Measurements from ENCODE around the gene NLGN1.
A peak's percentile ranks its signal among the peaks of the same experiment; 100 is the strongest.

Gene NLGN1

DNA sequence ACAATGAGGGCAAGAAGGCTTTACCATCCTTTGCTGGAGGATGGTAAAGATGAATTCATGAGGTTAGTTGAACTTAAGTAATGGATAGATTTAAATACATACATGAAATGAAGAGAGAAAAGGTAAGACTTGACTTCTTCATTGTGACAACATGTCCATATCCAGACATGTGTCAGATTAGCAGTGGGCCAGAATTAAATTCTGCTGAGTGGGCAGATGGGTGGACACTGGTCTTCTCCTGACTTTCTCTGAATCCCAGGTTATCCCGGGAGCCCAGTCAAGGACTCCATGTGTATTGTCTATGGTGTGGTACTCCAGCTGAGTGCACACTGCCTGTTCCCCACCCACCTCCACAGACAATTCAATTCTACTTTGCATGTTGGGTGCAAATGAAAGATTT, 603.1 kb downstream of the NLGN1 start:
- TF ChIP-seq, protein P1, sequence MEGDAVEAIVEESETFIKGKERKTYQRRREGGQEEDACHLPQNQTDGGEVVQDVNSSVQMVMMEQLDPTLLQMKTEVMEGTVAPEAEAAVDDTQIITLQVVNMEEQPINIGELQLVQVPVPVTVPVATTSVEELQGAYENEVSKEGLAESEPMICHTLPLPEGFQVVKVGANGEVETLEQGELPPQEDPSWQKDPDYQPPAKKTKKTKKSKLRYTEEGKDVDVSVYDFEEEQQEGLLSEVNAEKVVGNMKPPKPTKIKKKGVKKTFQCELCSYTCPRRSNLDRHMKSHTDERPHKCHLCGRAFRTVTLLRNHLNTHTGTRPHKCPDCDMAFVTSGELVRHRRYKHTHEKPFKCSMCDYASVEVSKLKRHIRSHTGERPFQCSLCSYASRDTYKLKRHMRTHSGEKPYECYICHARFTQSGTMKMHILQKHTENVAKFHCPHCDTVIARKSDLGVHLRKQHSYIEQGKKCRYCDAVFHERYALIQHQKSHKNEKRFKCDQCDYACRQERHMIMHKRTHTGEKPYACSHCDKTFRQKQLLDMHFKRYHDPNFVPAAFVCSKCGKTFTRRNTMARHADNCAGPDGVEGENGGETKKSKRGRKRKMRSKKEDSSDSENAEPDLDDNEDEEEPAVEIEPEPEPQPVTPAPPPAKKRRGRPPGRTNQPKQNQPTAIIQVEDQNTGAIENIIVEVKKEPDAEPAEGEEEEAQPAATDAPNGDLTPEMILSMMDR (IDR thresholded peaks at IDR 0.05; ENCODE audit: poor library complexity, severe bottlenecking): no peak
- peaks cover 3% of the 10 kb centered on the region for H3K27me3 ChIP-seq (ENCODE audit: insufficient read depth, poor library complexity, severe bottlenecking)
- H3K27ac ChIP-seq (ENCODE audit: poor library complexity, severe bottlenecking): no peak overlapping the region
- ATAC-seq (ENCODE audit: low read depth) (no peak), DNase-seq (ENCODE audit: low spot score) (no peak)
- no peaks in the 10 kb centered on the region for H3K4me1 ChIP-seq (ENCODE audit: insufficient read depth, poor library complexity, severe bottlenecking)
- no peaks in the 10 kb centered on the region for H3K36me3 ChIP-seq (ENCODE audit: low read depth)
- H3K4me3 ChIP-seq (ENCODE audit: severe bottlenecking): no peak overlapping the region
- no peaks in the 10 kb centered on the region for H3K9me3 ChIP-seq (ENCODE audit: severe bottlenecking)

DNA sequence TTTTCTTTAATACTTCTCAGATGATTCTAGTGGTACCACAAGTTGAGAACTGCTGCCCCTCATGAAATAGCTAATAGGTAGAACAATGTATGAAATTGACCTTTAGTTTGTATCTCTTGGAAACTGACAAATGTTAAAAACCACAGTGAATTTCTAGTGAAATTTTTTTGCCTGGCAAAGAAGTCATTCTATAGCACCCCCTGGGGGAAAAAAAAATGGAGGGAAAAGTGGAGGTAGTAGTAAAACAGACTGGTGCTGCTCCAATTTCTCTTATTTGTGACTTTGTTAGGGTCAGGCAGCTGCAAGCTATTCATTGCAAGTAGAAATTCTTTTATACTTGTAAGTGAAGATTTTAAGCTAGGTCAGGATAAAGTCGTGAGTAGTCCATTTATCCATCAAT, 605.0 kb downstream of the NLGN1 start:
- Histone ChIP-seq H3K4me3 (ENCODE audit: severe bottlenecking) (no peak overlapping the region), H3K36me3 (ENCODE audit: low read depth) (no peaks in the 10 kb centered on the region), H3K9me3 (ENCODE audit: severe bottlenecking) (no peaks in the 10 kb centered on the region), H3K27me3 (ENCODE audit: insufficient read depth, poor library complexity, severe bottlenecking) (peaks cover 3% of the 10 kb centered on the region), H3K27ac (ENCODE audit: poor library complexity, severe bottlenecking) (no peak overlapping the region), H3K4me1 (ENCODE audit: insufficient read depth, poor library complexity, severe bottlenecking) (no peaks in the 10 kb centered on the region)
- ATAC-seq (ENCODE audit: low read depth) (no peak), DNase-seq (ENCODE audit: low spot score) (no peak)
- TF ChIP-seq, protein P1 (IDR thresholded peaks at IDR 0.05; ENCODE audit: poor library complexity, severe bottlenecking): peak; percentile 29

DNA sequence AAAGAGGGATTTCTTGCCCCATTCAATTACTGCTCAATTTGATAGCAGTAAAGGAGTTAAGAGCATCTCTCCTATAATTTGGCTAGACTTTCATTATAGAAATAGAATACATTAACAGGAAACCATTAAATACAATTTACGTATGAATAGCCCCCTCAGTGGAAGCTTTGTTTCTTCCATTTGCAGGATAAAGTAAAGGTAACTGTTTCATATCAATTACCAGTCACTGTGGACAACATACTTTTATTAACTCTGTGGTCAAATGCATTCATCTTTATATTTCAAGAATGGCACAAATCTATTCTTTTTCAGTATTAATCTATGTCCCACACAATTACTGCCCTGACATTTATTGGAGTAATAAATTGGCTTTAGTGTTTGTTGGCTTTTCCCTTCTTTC, 613.4 kb downstream of the NLGN1 start:
- DNase-seq (ENCODE audit: low spot score) (no peak), ATAC-seq (ENCODE audit: low read depth) (no peak)
- no peaks in the 10 kb centered on the region for H3K27me3 ChIP-seq (ENCODE audit: insufficient read depth, poor library complexity, severe bottlenecking)
- no peak overlapping the region for H3K27ac ChIP-seq (ENCODE audit: poor library complexity, severe bottlenecking)
- H3K4me3 ChIP-seq (ENCODE audit: severe bottlenecking): no peak overlapping the region
- H3K9me3 ChIP-seq (ENCODE audit: severe bottlenecking): no peaks in the 10 kb centered on the region
- H3K4me1 ChIP-seq (ENCODE audit: insufficient read depth, poor library complexity, severe bottlenecking): no peaks in the 10 kb centered on the region
- TF ChIP-seq, protein P1 (IDR thresholded peaks at IDR 0.05; ENCODE audit: poor library complexity, severe bottlenecking): no peak
- H3K36me3 ChIP-seq (ENCODE audit: low read depth): no peaks in the 10 kb centered on the region

DNA sequence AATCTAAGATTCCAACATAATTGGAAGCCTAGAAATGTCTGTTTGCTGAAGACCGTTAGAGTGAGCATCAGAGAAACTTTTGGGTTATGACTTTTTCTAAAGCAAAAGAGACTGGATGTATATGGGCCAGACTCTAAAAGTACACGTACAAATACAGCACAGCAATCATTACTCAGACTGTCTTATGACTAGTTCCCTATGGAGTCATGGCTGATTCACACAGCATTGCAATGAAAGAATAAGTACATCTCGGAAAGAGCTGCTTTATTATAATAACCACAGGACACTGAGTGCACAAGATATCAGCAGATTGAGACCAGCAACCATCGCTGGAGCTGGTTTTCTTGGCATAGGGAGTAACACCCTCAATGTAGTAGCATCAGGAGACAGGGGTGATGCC, 618.6 kb downstream of the NLGN1 start:
- Histone ChIP-seq H3K4me1 (ENCODE audit: insufficient read depth, poor library complexity, severe bottlenecking) (no peaks in the 10 kb centered on the region), H3K4me3 (ENCODE audit: severe bottlenecking) (no peak overlapping the region), H3K27ac (ENCODE audit: poor library complexity, severe bottlenecking) (no peak overlapping the region), H3K9me3 (ENCODE audit: severe bottlenecking) (no peaks in the 10 kb centered on the region), H3K27me3 (ENCODE audit: insufficient read depth, poor library complexity, severe bottlenecking) (no peaks in the 10 kb centered on the region), H3K36me3 (ENCODE audit: low read depth) (no peaks in the 10 kb centered on the region)
- TF ChIP-seq, protein P1 (IDR thresholded peaks at IDR 0.05; ENCODE audit: poor library complexity, severe bottlenecking): no peak
- ATAC-seq (ENCODE audit: low read depth) (peak; percentile 81), DNase-seq (ENCODE audit: low spot score) (no peak)

DNA sequence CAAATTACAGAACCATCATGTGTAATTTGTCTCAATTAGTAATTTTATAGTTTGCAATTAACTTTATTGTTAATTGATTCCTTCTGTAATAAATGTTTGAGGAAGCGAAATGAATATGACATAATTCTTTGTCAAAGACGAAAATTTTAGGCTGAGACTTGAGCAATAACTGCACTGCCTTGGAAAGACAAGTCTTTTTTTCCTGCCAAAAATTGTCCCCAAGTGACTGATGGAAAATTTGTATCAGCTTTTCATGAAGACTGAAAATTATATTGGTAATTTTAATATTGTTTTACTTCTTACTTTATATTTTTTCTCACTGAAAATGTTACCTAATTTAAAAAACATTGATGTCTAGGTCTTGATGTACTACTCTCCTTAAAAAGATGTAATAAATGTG, 622.6 kb downstream of the NLGN1 start:
- ATAC-seq (ENCODE audit: low read depth) (no peak), DNase-seq (ENCODE audit: low spot score) (no peak)
- H3K4me3 ChIP-seq (ENCODE audit: severe bottlenecking): no peak overlapping the region
- no peaks in the 10 kb centered on the region for H3K4me1 ChIP-seq (ENCODE audit: insufficient read depth, poor library complexity, severe bottlenecking)
- no peaks in the 10 kb centered on the region for H3K27me3 ChIP-seq (ENCODE audit: insufficient read depth, poor library complexity, severe bottlenecking)
- no peaks in the 10 kb centered on the region for H3K36me3 ChIP-seq (ENCODE audit: low read depth)
- no peak overlapping the region for H3K27ac ChIP-seq (ENCODE audit: poor library complexity, severe bottlenecking)
- TF ChIP-seq, protein P1 (IDR thresholded peaks at IDR 0.05; ENCODE audit: poor library complexity, severe bottlenecking): no peak
- H3K9me3 ChIP-seq (ENCODE audit: severe bottlenecking): no peaks in the 10 kb centered on the region

Measured in RWPE2 (cell line).